GM12878 (cell line): Measurements from ENCODE around the gene DENND1A. TPM values are rescaled to one million over a fixed set of nuclear protein-coding genes. Genes with fewer than 3 reads are reported as not detected.
A peak's percentile ranks its signal among the peaks of the same experiment; 100 is the strongest.

ENCODE experiments used
- ATAC-seq: fragments of 200-7000 bp; cut with Tn5 transposase; 3 replicates; pipeline ENCODE4 v1.9.1; 2020; ENCODE audit warnings: mild to moderate bottlenecking, moderate library complexity
- BruUV-seq: library from RNA; stranded (reverse); fragments of 400-500 nt; replicated peaks from 2 replicates; lab custom pipeline; 2021; lab: Mats Ljungman, UMichigan
- CTCF ChIA-PET: fragments of 300-600 bp; sonication (Branson Sonifier 250); formaldehyde crosslinking; extraction: SDS; loops from one replicate; lab custom pipeline; 2021; ENCODE audit warnings: inconsistent platforms; lab: Yijun Ruan, JAX
- POLR2A ChIA-PET: fragments of 350-600 bp; formaldehyde crosslinking; extraction: SDS; loops from one replicate; lab custom pipeline; 2021; ENCODE audit warnings: inconsistent platforms; lab: Charles Lee
- RAD21 ChIA-PET: fragments of 300-600 bp; sonication (Branson Sonifier 250); formaldehyde crosslinking; loops from one replicate; lab custom pipeline; 2023; ENCODE audit warnings: antibody characterized with exemption; ENCODE audit not compliant: unreplicated experiment; lab: Charles Lee
- SMC1A ChIA-PET: fragments of 300-600 bp; sonication (Branson Sonifier 250); formaldehyde crosslinking; loops from one replicate; lab custom pipeline; 2023; ENCODE audit not compliant: unreplicated experiment, uncharacterized antibody; lab: Charles Lee
- DNase-seq: peaks from one replicate; pipeline ENCODE4 v3.0.0-alpha.2; 2011; ENCODE audit warnings: low read depth, low spot score
- FAIRE-seq: peaks from 3 replicates; lab custom pipeline; 2011; peaks lifted over from hg19 to GRCh38; lab: Jason Lieb, UNC
- H2AFZ ChIP-seq: 2 replicates; pipeline ENCODE4 v1.6.0; 2011; ENCODE audit warnings: low read depth, low read length, control low read depth; ENCODE audit not compliant: control insufficient read depth
- H3K27ac ChIP-seq: 2 replicates; pipeline ENCODE4 v1.5.1; 2011; ENCODE audit warnings: control low read depth; ENCODE audit not compliant: control insufficient read depth, insufficient read depth
- H3K27me3 ChIP-seq, 2 experiments: replicated peaks in 1 of 2; 2 replicates each; pipeline versions ENCODE4 v1.6.0 to v1.6.1; 2011; ENCODE audit warnings: low read length in 1 of 2; ENCODE audit not compliant: control insufficient read depth in 2 of 2, insufficient read depth in 2 of 2
- H3K36me3 ChIP-seq, 2 experiments: 2 replicates each; pipeline ENCODE4 v1.5.1; 2011; ENCODE audit warnings: low read length in 1 of 2; ENCODE audit not compliant: control insufficient read depth in 2 of 2, insufficient read depth in 2 of 2
- H3K4me1 ChIP-seq: 2 replicates; pipeline ENCODE4 v1.6.1; 2011; ENCODE audit warnings: mild to moderate bottlenecking, low read length, moderate library complexity, mixed read lengths; ENCODE audit not compliant: control insufficient read depth, insufficient read depth
- H3K4me2 ChIP-seq: 2 replicates; pipeline ENCODE4 v1.6.0; 2011; ENCODE audit warnings: control low read depth; ENCODE audit not compliant: control insufficient read depth, insufficient read depth
- H3K4me3 ChIP-seq: fragments of 200-600 bp; sonication (generic); 2 replicates; pipeline ENCODE4 v1.5.1; 2016
- H3K79me2 ChIP-seq: 2 replicates; pipeline ENCODE4 v1.6.0; 2011; ENCODE audit warnings: low read length; ENCODE audit not compliant: control insufficient read depth, insufficient read depth
- H3K9ac ChIP-seq: 2 replicates; pipeline ENCODE4 v1.8.0; 2011; ENCODE audit warnings: low read length, control low read depth, mixed read lengths; ENCODE audit not compliant: control insufficient read depth, insufficient read depth
- H3K9me3 ChIP-seq: replicated peaks from 3 replicates; pipeline ENCODE4 v1.5.1; 2011; ENCODE audit warnings: mild to moderate bottlenecking, low read length; ENCODE audit not compliant: control insufficient read depth, insufficient read depth
- H4K20me1 ChIP-seq: 2 replicates; pipeline ENCODE4 v1.6.0; 2011; ENCODE audit not compliant: control insufficient read depth, insufficient read depth
- BCL11A ChIP-seq: IDR thresholded peaks from 2 replicates; pipeline ENCODE4 v1.6.1; 2011; ENCODE audit warnings: low read depth, low read length
- CREB1 ChIP-seq: IDR thresholded peaks from 2 replicates; pipeline ENCODE4 v1.6.1; 2012; ENCODE audit warnings: low read depth, mild to moderate bottlenecking, inconsistent platforms
- ETV6 ChIP-seq, 2 experiments: fragments of 450-650 bp in 1 of 2; IDR thresholded peaks in 1 of 2; conservative IDR thresholded peaks in 1 of 2; 2 replicates each; pipeline ENCODE4 v1.6.1; 2014; ENCODE audit warnings: antibody characterized with exemption in 1 of 2, borderline replicate concordance in 1 of 2, low read depth in 1 of 2, mild to moderate bottlenecking in 1 of 2, moderate library complexity in 1 of 2
- EZH2 ChIP-seq: IDR thresholded peaks from 2 replicates; pipeline ENCODE4 v1.6.1; 2012; ENCODE audit warnings: low read depth, mild to moderate bottlenecking, control low read depth, inconsistent platforms, low read length, borderline replicate concordance; ENCODE audit not compliant: control insufficient read depth
- FOXM1 ChIP-seq: IDR thresholded peaks from 2 replicates; pipeline ENCODE4 v1.6.1; 2012; ENCODE audit warnings: low read depth, mild to moderate bottlenecking, inconsistent platforms, low read length, moderate library complexity
- NR2C1 ChIP-seq: fragments of 450-650 bp; IDR thresholded peaks from 2 replicates; pipeline ENCODE4 v1.6.1; 2017; ENCODE audit warnings: antibody characterized with exemption, mild to moderate bottlenecking, moderate library complexity
- RCOR1 ChIP-seq: conservative IDR thresholded peaks from 2 replicates; pipeline ENCODE4 v1.6.1; 2012; ENCODE audit warnings: low read depth, low read length, improper control_type of control experiment
- SPI1 ChIP-seq: IDR thresholded peaks from 2 replicates; pipeline ENCODE4 v1.6.1; 2011; ENCODE audit warnings: low read depth, mild to moderate bottlenecking, low read length, moderate library complexity, borderline replicate concordance; ENCODE audit not compliant: insufficient read depth
- STAT1 ChIP-seq: fragments of 450-650 bp; conservative IDR thresholded peaks from 2 replicates; pipeline ENCODE4 v1.6.1; 2014; ENCODE audit warnings: antibody characterized with exemption, mild to moderate bottlenecking
- TCF7 ChIP-seq: IDR thresholded peaks from 2 replicates; pipeline ENCODE4 v1.6.1; 2014; ENCODE audit warnings: antibody characterized with exemption, borderline replicate concordance
- ZBED1 ChIP-seq: IDR thresholded peaks from 2 replicates; pipeline ENCODE4 v1.6.1; 2016; ENCODE audit warnings: borderline replicate concordance
- ZNF384 ChIP-seq: IDR thresholded peaks from 2 replicates; pipeline ENCODE4 v1.6.1; 2012; ENCODE audit warnings: low read depth, mild to moderate bottlenecking, low read length, improper control_type of control experiment, borderline replicate concordance
- ZNF622 ChIP-seq: fragments of 450-650 bp; IDR thresholded peaks from 2 replicates; pipeline ENCODE4 v1.6.1; 2017; ENCODE audit warnings: mild to moderate bottlenecking, inconsistent platforms
- WGBS: methylation state at CpG from one replicate; pipeline ENCODE4 v1.1.6; 2016; ENCODE audit warnings: low lambda C conversion rate; ENCODE audit not compliant: insufficient replicate concordance, insufficient coverage; ENCODE audit errors: missing lambda C conversion rate; 5-methylcytosine and 5-hydroxymethylcytosine counted together
- in situ Hi-C: fragments of 300-500 bp; cut with MboI; formaldehyde crosslinking; loops from 9 replicates; pipeline ENCODE4 v1.14.3; 2018; ENCODE audit warnings: mixed read lengths
- intact Hi-C: fragments of 100-400 bp; cut with micrococcal nuclease; formaldehyde crosslinking; loops from one replicate; pipeline ENCODE4 v1.14.2; 2022; ENCODE audit not compliant: unreplicated experiment
- polyA plus RNA-seq, 11 experiments: library from polyadenylated mRNA; depleted of rRNA in 4 of 11; unstranded in 6 of 11; stranded (reverse) in 5 of 11; fragments of >200 nt; fragmentation: Nextera tagmentation in 4 of 11; fragmentation: Illumina TruSeq in 1 of 11; extraction: Ambion mirVana in 4 of 11; extraction: Trizol in 1 of 11; gene quantifications; 1 replicate in 1 of 11; 2 replicates in 10 of 11; pipeline versions ENCODE4 v1.2.1 to v1.2.3, GENCODE V29; 2011 to 2016; ENCODE audit warnings: inconsistent platforms in 2 of 11, missing spikeins in 2 of 11, low read depth in 1 of 11
- total RNA-seq, 4 experiments: library from RNA; depleted of rRNA in 3 of 4; stranded (reverse); fragments of >200 nt in 3 of 4; fragmentation: Illumina TruSeq in 1 of 4; extraction: Trizol in 1 of 4; gene quantifications; 2 replicates each; pipeline versions ENCODE4 v1.2.1 to v1.2.3, GENCODE V29; 2013 to 2021
- TF ChIP-seq, protein P1 (sequence below): fragments of 450-650 bp; IDR thresholded peaks from 2 replicates; pipeline ENCODE4 v1.6.1; 2016; ENCODE audit warnings: mild to moderate bottlenecking
- TF ChIP-seq, protein P2 (sequence below): IDR thresholded peaks from 2 replicates; pipeline ENCODE4 v1.6.1; 2011; ENCODE audit warnings: low read depth, low read length, improper control_type of control experiment, borderline replicate concordance
- TF ChIP-seq, protein P3 (sequence below): fragments of 450-650 bp; IDR thresholded peaks from 2 replicates; pipeline ENCODE4 v1.6.1; 2017; ENCODE audit warnings: low read depth, mild to moderate bottlenecking, moderate library complexity
- TF ChIP-seq, protein P4 (sequence below): IDR thresholded peaks from 2 replicates; pipeline ENCODE4 v1.6.1; 2012; ENCODE audit warnings: mild to moderate bottlenecking, low read depth, low read length

Gene DENND1A
- total and polyA plus RNA-seq, 10 of the 15 experiments (the other 5 are each of a cell fraction or from before 2014, with no cell fraction given), result 14.1 to 48.6 (median 35.2) TPM

DNA sequence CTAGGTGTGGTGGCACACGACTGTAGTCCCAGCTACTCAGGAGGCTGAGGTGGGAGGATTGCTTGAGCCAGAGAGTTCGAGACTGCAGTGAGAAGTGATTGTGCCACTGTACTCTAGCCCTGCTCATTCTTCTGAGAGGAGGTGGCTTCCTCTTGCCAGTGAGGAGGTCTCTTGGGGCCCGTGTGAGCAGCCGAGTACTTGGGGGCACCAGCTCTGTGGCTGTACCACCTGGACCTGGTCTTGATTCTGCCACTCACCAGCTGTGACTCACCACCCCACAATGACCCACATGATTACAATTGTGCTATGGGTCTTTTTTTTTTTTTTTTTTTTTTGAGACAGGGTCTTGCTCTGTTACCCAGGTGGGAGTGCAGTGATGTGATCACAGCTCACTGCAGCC lies 592.0 kb downstream of the DENND1A start:
- no TSS peak for BruUV-seq
- CTCF ChIA-PET, result interaction anchor here (0.8 to 4.8 kb wide), 8 partner anchors 12 to 291 kb away, joined by 4 to 56 read pairs (median 7); no protein-coding TSS in a partner anchor
- in situ Hi-C loops (no loop called here), intact Hi-C loops (loop anchor here (5.0 kb wide), 1 partner anchor 161 kb away; no protein-coding TSS in a partner anchor)
- Histone ChIP-seq H3K36me3 (no peaks in the 10 kb centered on the region), H3K4me1 (peaks cover 80% of the 10 kb centered on the region), H3K27me3 (no peaks in the 10 kb centered on the region), H3K9ac (no peak overlapping the region), H4K20me1 (no peaks in the 10 kb centered on the region), H3K79me2 (no peaks in the 10 kb centered on the region), H3K4me3 (no peak overlapping the region), H3K4me2 (peak overlapping the region; percentile 67), H3K9me3 (no peaks in the 10 kb centered on the region), H3K27ac (peak overlapping the region; percentile 99), H2AFZ (peak overlapping the region; percentile 43)
- ATAC-seq, result peak; percentile 13
- SMC1A ChIA-PET, result interaction anchor here (0.9 to 12.9 kb wide), 8 partner anchors 11 to 103 kb away, joined by 5 to 268 read pairs (median 10); no protein-coding TSS in a partner anchor
- RAD21 ChIA-PET, result interaction anchor here (0.6 to 7.9 kb wide), 16 partner anchors 12 to 751 kb away, joined by 3 to 61 read pairs (median 4); no protein-coding TSS in a partner anchor
- DNase-seq, result no peak
- WGBS, result 27% methylated on average over 4 of the region's 4 CpGs
- POLR2A ChIA-PET, result interaction anchor here (0.6 to 4.2 kb wide), 10 partner anchors 12 to 649 kb away, joined by 3 to 35 read pairs (median 8); no protein-coding TSS in a partner anchor
- peak; percentile 31 for FAIRE-seq
- TF ChIP-seq TCF7 (no peak), FOXM1 (no peak), ETV6 (conservative IDR thresholded peaks at IDR 0.05 in 1 of 2, IDR thresholded peaks at IDR 0.05 in 1 of 2; ENCODE audit: borderline replicate concordance in 1 of 2, low read depth in 1 of 2) (no peak), STAT1 (no peak), BCL11A (no peak), ZBED1 (0 out of 2 replicates have a peak, but pooled peaks have one; percentile 14), CREB1 (no peak), ZNF622 (no peak), RCOR1 (no peak), NR2C1 (no peak), SPI1 (no peak), ZNF384 (0 out of 2 replicates have a peak, but pooled peaks have one; percentile 17), EZH2 (no peak)
- TF ChIP-seq, protein P1, sequence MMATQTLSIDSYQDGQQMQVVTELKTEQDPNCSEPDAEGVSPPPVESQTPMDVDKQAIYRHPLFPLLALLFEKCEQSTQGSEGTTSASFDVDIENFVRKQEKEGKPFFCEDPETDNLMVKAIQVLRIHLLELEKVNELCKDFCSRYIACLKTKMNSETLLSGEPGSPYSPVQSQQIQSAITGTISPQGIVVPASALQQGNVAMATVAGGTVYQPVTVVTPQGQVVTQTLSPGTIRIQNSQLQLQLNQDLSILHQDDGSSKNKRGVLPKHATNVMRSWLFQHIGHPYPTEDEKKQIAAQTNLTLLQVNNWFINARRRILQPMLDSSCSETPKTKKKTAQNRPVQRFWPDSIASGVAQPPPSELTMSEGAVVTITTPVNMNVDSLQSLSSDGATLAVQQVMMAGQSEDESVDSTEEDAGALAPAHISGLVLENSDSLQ, result 0 out of 2 replicates have a peak, but pooled peaks have one; percentile 18
- TF ChIP-seq, protein P2, sequence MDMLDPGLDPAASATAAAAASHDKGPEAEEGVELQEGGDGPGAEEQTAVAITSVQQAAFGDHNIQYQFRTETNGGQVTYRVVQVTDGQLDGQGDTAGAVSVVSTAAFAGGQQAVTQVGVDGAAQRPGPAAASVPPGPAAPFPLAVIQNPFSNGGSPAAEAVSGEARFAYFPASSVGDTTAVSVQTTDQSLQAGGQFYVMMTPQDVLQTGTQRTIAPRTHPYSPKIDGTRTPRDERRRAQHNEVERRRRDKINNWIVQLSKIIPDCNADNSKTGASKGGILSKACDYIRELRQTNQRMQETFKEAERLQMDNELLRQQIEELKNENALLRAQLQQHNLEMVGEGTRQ, result no peak
- TF ChIP-seq, protein P3, sequence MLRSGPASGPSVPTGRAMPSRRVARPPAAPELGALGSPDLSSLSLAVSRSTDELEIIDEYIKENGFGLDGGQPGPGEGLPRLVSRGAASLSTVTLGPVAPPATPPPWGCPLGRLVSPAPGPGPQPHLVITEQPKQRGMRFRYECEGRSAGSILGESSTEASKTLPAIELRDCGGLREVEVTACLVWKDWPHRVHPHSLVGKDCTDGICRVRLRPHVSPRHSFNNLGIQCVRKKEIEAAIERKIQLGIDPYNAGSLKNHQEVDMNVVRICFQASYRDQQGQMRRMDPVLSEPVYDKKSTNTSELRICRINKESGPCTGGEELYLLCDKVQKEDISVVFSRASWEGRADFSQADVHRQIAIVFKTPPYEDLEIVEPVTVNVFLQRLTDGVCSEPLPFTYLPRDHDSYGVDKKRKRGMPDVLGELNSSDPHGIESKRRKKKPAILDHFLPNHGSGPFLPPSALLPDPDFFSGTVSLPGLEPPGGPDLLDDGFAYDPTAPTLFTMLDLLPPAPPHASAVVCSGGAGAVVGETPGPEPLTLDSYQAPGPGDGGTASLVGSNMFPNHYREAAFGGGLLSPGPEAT, result no peak
- TF ChIP-seq, protein P4, sequence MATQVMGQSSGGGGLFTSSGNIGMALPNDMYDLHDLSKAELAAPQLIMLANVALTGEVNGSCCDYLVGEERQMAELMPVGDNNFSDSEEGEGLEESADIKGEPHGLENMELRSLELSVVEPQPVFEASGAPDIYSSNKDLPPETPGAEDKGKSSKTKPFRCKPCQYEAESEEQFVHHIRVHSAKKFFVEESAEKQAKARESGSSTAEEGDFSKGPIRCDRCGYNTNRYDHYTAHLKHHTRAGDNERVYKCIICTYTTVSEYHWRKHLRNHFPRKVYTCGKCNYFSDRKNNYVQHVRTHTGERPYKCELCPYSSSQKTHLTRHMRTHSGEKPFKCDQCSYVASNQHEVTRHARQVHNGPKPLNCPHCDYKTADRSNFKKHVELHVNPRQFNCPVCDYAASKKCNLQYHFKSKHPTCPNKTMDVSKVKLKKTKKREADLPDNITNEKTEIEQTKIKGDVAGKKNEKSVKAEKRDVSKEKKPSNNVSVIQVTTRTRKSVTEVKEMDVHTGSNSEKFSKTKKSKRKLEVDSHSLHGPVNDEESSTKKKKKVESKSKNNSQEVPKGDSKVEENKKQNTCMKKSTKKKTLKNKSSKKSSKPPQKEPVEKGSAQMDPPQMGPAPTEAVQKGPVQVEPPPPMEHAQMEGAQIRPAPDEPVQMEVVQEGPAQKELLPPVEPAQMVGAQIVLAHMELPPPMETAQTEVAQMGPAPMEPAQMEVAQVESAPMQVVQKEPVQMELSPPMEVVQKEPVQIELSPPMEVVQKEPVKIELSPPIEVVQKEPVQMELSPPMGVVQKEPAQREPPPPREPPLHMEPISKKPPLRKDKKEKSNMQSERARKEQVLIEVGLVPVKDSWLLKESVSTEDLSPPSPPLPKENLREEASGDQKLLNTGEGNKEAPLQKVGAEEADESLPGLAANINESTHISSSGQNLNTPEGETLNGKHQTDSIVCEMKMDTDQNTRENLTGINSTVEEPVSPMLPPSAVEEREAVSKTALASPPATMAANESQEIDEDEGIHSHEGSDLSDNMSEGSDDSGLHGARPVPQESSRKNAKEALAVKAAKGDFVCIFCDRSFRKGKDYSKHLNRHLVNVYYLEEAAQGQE, result no peak
